ENCODE results near the gene ZFYVE28. TPM values are rescaled to one million over a fixed set of nuclear protein-coding genes. Genes with fewer than 3 reads are reported as not detected.

Gene ZFYVE28
- total RNA-seq, 1 donor from 2014 or later, result 5.9 TPM

- POLR2A ChIA-PET, result no interaction called here
- Mint-ChIP-seq H3K27me3 (peaks cover 4% of the 10 kb centered on the region), H3K4me3 (no peak overlapping the region), H3K27ac (no peak overlapping the region), H3K9me3 (no peaks in the 10 kb centered on the region), H3K36me3 (ENCODE audit: low read depth) (no peaks in the 10 kb centered on the region), H3K4me1 (peaks cover 5% of the 10 kb centered on the region)
- no peak for ATAC-seq (ENCODE audit: low read depth)
- no peak for TF ChIP-seq CTCF (IDR thresholded peaks at IDR 0.05)
- CTCF ChIA-PET, result no interaction called here
- intact Hi-C loops (cut with micrococcal nuclease), result no loop called here
- no peak for DNase-seq
Observed at GRCh38 chr4:2457481-2458295, 39.2 kb upstream of the ZFYVE28 start.

- H3K27ac Mint-ChIP-seq, result no peak overlapping the region
- no peaks in the 10 kb centered on the region for H3K9me3 Mint-ChIP-seq
- DNase-seq (no peak), ATAC-seq (ENCODE audit: low read depth) (no peak)
- peaks cover 1% of the 10 kb centered on the region for H3K27me3 Mint-ChIP-seq
- H3K4me1 Mint-ChIP-seq, result no peaks in the 10 kb centered on the region
- H3K4me3 Mint-ChIP-seq, result no peak overlapping the region
- ChIA-PET CTCF (no interaction called here), POLR2A (no interaction called here)
- intact Hi-C loops (cut with micrococcal nuclease), result no loop called here
- no peaks in the 10 kb centered on the region for H3K36me3 Mint-ChIP-seq (ENCODE audit: low read depth)
- no peak for TF ChIP-seq CTCF (IDR thresholded peaks at IDR 0.05)
Observed at GRCh38 chr4:2451821-2452785, 33.7 kb upstream of the ZFYVE28 start.

- H3K27me3 Mint-ChIP-seq, result peaks cover 1% of the 10 kb centered on the region
- CTCF ChIA-PET, result no interaction called here
- H3K9me3 Mint-ChIP-seq, result no peaks in the 10 kb centered on the region
Observed at GRCh38 chr4:2451036-2451520, 32.6 kb upstream of the ZFYVE28 start.

DNA sequence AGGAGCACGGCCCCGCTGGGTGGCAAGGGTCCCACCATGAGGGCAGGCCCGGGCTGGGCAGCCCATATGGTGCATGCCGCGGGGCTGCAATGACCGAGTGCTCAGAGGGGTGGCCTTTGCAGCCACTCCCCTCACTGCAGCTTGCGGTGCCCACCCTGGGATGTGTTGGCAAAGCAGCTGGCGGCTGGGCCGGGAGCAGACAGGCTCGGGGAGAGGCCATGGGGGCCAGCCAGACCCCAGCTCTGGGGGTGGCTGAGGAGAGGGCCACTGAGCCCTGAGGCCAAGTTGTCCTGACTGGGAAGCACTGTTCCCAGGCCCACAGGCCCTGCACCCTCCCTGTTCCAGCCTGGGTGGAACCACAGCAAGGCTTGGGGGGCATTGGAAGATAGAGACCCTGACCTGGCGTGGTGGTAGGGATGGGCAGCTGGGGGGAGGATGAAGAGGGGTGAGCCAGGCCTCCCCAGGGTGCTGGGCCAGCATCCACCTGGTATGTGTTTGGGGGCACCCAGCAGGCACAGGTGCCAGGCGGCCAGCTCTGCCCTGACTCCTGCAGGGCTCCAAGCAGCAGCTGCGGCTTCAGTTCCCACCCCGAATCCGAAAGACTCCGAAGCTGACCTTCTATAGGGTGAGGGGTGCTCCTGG is 32.1 kb upstream of the ZFYVE28 start:
- Mint-ChIP-seq H3K27me3 (peaks cover 1% of the 10 kb centered on the region), H3K4me1 (no peaks in the 10 kb centered on the region), H3K4me3 (no peak overlapping the region), H3K36me3 (ENCODE audit: low read depth) (no peaks in the 10 kb centered on the region), H3K9me3 (no peaks in the 10 kb centered on the region), H3K27ac (no peak overlapping the region)
- ChIA-PET CTCF (no interaction called here), POLR2A (interaction anchor here (0.6 to 1.5 kb wide), 2 partner anchors 16 to 31 kb away, joined by 3 to 11 read pairs; partner anchors contain the start of gene CFAP99)
- TF ChIP-seq CTCF (IDR thresholded peaks at IDR 0.05), result no peak
- DNase-seq (no peak), ATAC-seq (ENCODE audit: low read depth) (no peak)
- intact Hi-C loops (cut with micrococcal nuclease), result no loop called here

More at GRCh38 chr4:2451036-2451520, 32.6 kb upstream of the ZFYVE28 start:
- H3K36me3 Mint-ChIP-seq (ENCODE audit: low read depth), result no peaks in the 10 kb centered on the region
- ATAC-seq (ENCODE audit: low read depth), result no peak
- H3K4me3 Mint-ChIP-seq, result no peak overlapping the region
- no peak overlapping the region for H3K27ac Mint-ChIP-seq
- no peaks in the 10 kb centered on the region for H3K4me1 Mint-ChIP-seq
- POLR2A ChIA-PET, result interaction anchor here (1.5 kb wide), 1 partner anchor 32 kb away, joined by 3 read pairs; the partner anchor contains the start of gene CFAP99
- TF ChIP-seq CTCF (IDR thresholded peaks at IDR 0.05), result no peak
- intact Hi-C loops (cut with micrococcal nuclease), result no loop called here
- no peak for DNase-seq

All from activated B cell treated with CpG ODN at 0.5 μM for 24 hours (primary cell).